Esophagus squamous epithelium (tissue), 4 donors: ENCODE measurements around the gene EFCAB8.

Source experiments
- CTCF ChIP-seq, 6 experiments: fragments of 450-650 bp in 4 of 6; fragments of 200-600 bp in 2 of 6; sonication (generic) in 2 of 6; IDR thresholded peaks; one replicate each; pipeline ENCODE4 v1.5.1; 2016 to 2019; ENCODE audit warnings: antibody characterized with exemption in 6 of 6, mild to moderate bottlenecking in 4 of 6, moderate library complexity in 4 of 6
- POLR2A ChIP-seq, 4 donors: fragments of 450-650 bp; IDR thresholded peaks; one replicate each; pipeline ENCODE4 v1.6.1; 2017; ENCODE audit warnings: antibody characterized with exemption in 4 of 4, mild to moderate bottlenecking in 4 of 4, moderate library complexity in 3 of 4

- TF ChIP-seq CTCF (IDR thresholded peaks at IDR 0.05), result no peak
- no peak for TF ChIP-seq POLR2A (IDR thresholded peaks at IDR 0.05)
These were observed 134.8 kb downstream of the EFCAB8 start for GRCh38 chr20:32993496-32994050.
